Chondrocyte (in vitro differentiated cells): Measurements from ENCODE around the gene TRIM26. TPM values are rescaled to one million over a fixed set of nuclear protein-coding genes. Genes with fewer than 3 reads are reported as not detected.

Experiments
- DNase-seq: peaks from one replicate; pipeline ENCODE4 v3.0.0; 2021; ENCODE audit warnings: mixed read lengths, low spot score
- H3K27ac Mint-ChIP-seq: one replicate; pipeline ENCODE4 v1.8.0; 2021; ENCODE audit warnings: mild to moderate bottlenecking, moderate library complexity, mixed read lengths; ENCODE audit not compliant: unreplicated experiment
- H3K27me3 Mint-ChIP-seq: 2 replicates; pipeline ENCODE4 v1.8.0; 2021; ENCODE audit warnings: low read depth, mixed read lengths
- H3K36me3 Mint-ChIP-seq: 2 replicates; pipeline ENCODE4 v1.8.0; 2021; ENCODE audit warnings: low read depth, mixed read lengths
- H3K4me1 Mint-ChIP-seq: 2 replicates; pipeline ENCODE4 v1.8.0; 2021; ENCODE audit warnings: low read depth, mild to moderate bottlenecking, mixed read lengths
- H3K4me3 Mint-ChIP-seq: one replicate; pipeline ENCODE4 v1.8.0; 2021; ENCODE audit warnings: mild to moderate bottlenecking, moderate library complexity, mixed read lengths; ENCODE audit not compliant: unreplicated experiment
- H3K9me3 Mint-ChIP-seq: 2 replicates; pipeline ENCODE4 v1.8.0; 2021; ENCODE audit warnings: low read depth, mixed read lengths
- CTCF ChIP-seq: fragments of 200-600 bp; sonication (generic); IDR thresholded peaks from 2 replicates; pipeline ENCODE4 v1.5.0; 2021; ENCODE audit warnings: antibody characterized with exemption, mild to moderate bottlenecking, moderate library complexity
- total RNA-seq: library from RNA; stranded (reverse); gene quantifications from 3 replicates; pipeline ENCODE4 v1.2.1, GENCODE V29; 2021

TRIM26 gene
- total RNA-seq, 1 donor from 2014 or later: 37.6 TPM

- no peak overlapping the region for H3K4me3 Mint-ChIP-seq
- peaks cover 3% of the 10 kb centered on the region for H3K27me3 Mint-ChIP-seq
- peaks cover 29% of the 10 kb centered on the region for H3K4me1 Mint-ChIP-seq
- no peak for TF ChIP-seq CTCF
- no peaks in the 10 kb centered on the region for H3K9me3 Mint-ChIP-seq
- H3K36me3 Mint-ChIP-seq: no peaks in the 10 kb centered on the region
- no peak for DNase-seq
- H3K27ac Mint-ChIP-seq: peak overlapping the region; percentile 84
Observed at GRCh38 chr6:30156262-30156599, 57.0 kb downstream of the TRIM26 start.

- Mint-ChIP-seq H3K27me3 (peaks cover 3% of the 10 kb centered on the region), H3K4me1 (peaks cover 29% of the 10 kb centered on the region), H3K4me3 (no peak overlapping the region), H3K27ac (peak overlapping the region; percentile 88), H3K9me3 (no peaks in the 10 kb centered on the region), H3K36me3 (no peaks in the 10 kb centered on the region)
- DNase-seq: no peak
- no peak for TF ChIP-seq CTCF
Observed at GRCh38 chr6:30155520-30156261, 57.5 kb downstream of the TRIM26 start.

GRCh38 chr6:30154709-30155519, 58.3 kb downstream of the TRIM26 start:
- no peak for TF ChIP-seq CTCF
- Mint-ChIP-seq H3K27ac (peak overlapping the region; percentile 88), H3K4me1 (peaks cover 34% of the 10 kb centered on the region), H3K4me3 (no peak overlapping the region), H3K27me3 (peaks cover 3% of the 10 kb centered on the region), H3K36me3 (no peaks in the 10 kb centered on the region), H3K9me3 (no peaks in the 10 kb centered on the region)
- DNase-seq: no peak

GRCh38 chr6:30154061-30154460, 59.1 kb downstream of the TRIM26 start:
- Mint-ChIP-seq H3K4me3 (no peak overlapping the region), H3K4me1 (peaks cover 38% of the 10 kb centered on the region), H3K9me3 (no peaks in the 10 kb centered on the region), H3K27me3 (peaks cover under 1% of the 10 kb centered on the region), H3K36me3 (no peaks in the 10 kb centered on the region), H3K27ac (no peak overlapping the region)
- no peak for DNase-seq
- no peak for TF ChIP-seq CTCF

- Mint-ChIP-seq H3K9me3 (no peaks in the 10 kb centered on the region), H3K27ac (no peak overlapping the region), H3K4me1 (peaks cover 38% of the 10 kb centered on the region), H3K36me3 (no peaks in the 10 kb centered on the region), H3K4me3 (no peak overlapping the region), H3K27me3 (no peaks in the 10 kb centered on the region)
- DNase-seq: no peak
- TF ChIP-seq CTCF: no peak
Observed at GRCh38 chr6:30152910-30153610, 60.1 kb downstream of the TRIM26 start.
